Activated CD8-positive, alpha-beta memory T cell treated with anti-CD3 and anti-CD28 coated beads, Interleukin-2, amount 50 U/mL, for 24 hours (primary cell): ENCODE measurements around the gene SLC25A21.

Source experiments
- DNase-seq: peaks from one replicate; pipeline ENCODE4 v3.0.0-alpha.2; 2020; ENCODE audit errors: extremely low read depth

The SLC25A21 gene

DNA sequence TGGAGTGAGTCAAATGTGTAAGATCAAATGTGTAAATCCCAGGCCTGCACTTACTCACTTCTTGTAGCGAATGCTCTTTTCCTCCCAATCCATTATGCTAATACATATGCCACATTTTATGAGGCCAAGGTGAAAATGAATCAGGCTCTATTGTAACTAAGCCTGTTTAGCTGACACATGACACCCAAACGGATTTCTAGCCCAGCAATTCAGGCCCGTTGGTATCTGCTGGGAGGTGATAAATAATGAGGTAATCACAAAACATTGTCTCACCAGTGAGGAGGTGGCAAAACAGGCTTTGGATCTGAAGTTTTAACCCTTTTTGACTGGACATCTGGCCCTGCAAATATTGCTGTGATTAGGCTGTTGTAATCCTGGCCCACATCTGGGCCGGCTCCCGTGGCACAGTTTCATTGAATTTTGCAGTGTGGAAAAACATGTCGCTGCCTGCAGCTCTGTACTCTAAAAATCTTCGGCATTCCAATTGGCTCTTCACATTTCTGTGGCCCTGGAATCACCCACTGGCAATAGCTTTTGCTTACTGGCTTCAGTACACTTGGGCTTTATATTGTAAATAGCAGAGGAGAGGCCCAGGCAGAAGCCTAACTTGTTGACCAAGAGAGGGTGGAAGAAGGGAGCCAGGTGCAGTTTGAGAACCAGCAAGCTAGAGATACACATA is 404.7 kb downstream of the SLC25A21 start:
- DNase-seq: no peak

DNA sequence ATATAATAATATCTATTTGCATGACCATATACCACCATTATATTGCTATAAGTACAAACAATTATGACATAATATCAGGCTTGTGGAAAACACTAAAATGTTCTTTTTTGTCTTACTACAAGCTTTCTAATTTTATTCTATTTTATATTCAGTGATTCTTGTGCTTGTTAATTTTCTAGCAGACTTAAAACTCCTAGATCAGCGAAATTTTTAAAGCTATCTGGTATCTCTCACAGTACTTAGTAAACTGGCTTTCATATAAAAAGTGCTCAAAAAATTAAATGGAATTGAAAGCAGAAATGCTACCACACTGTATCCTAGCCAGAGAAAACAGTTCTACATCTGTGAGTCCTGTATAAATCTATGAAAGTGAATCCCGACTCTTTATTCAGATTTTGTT is 405.4 kb downstream of the SLC25A21 start:
- DNase-seq: no peak

DNA sequence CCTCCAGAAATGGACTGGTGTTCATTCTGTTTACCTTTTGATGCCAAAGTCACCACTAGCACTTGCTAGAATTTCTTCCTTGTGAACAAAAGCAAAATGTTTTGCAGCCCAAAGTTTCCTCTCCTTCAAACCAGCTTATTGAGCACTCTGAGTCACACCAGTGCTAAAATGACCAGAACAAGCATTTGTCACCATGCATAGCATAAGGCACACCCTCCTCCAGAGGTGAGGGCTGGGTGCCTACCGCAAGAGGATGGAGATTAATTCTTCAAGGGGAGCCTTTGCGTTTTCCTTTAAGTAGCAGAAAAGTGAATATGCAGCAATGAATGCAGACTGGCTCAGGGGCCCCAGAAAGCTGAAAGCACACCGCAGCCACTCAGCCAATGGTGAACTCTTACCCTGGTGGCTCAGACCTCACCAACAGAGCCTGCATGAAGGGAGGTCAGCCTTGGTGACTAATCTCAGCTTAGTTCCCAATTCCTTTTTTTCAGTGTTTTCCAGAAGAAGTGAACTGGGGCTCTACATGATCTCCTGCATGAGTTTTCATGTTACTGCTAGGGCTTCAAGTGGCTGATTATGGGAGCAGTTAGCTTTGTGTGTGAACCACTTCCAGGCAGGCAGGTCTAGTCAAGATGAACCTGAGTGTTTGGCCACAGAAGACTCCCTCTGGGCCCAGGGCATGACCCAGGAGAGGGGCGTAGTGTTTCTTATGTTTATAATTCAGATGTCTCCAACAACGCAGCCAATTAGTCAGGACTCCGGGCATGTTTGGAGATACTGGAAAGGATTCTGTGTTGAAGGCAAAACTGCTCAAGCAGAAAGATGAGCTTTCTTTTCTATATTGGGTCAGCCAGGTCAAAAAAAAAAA is 414.4 kb downstream of the SLC25A21 start:
- no peak for DNase-seq

DNA sequence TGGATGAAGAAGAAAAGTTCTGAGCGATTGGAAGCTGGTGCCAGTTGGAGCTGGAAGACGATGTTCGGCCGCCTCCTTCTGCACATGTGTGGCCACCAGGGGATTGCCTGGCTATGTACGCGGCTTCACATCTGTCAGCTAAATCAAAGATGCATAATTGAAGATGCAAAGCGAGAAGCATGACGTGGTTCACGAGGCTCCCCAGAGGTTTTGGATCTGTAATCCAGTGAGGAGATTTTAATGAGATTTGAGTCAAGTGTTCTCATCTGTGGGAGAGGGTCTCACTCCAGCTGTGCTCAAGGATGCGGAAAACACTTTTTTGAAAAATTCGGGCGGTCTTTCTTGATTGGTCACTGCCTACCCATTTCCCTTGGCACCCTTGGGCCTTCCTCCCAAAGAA is 416.2 kb downstream of the SLC25A21 start:
- DNase-seq: no peak

DNA sequence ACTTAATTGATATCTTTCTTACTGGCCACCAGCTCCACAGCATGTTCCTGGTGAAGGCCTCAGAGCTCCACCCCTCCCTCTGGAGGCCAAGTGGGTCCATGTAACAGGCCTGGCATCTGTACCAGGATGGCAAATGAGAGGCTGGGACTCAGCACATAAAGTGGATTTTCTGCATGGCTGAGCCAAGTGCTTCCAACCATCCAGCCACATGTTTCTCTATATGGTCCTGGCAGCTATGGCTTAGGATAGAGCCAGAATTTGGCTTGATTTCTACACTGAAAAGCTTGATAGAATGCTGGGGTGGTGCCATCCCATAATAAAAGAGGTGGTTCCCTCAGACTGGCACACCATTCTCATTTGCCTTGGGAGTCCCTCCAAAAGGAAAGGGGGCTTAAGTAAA is 416.6 kb downstream of the SLC25A21 start:
- DNase-seq: no peak

GRCh38 chr14:36751920-36752319 is 420.5 kb downstream of the SLC25A21 start:
- DNase-seq: no peak

GRCh38 chr14:36751106-36751505 is 421.3 kb downstream of the SLC25A21 start:
- DNase-seq: no peak

GRCh38 chr14:36750244-36750643 is 422.2 kb downstream of the SLC25A21 start:
- DNase-seq: no peak

DNA sequence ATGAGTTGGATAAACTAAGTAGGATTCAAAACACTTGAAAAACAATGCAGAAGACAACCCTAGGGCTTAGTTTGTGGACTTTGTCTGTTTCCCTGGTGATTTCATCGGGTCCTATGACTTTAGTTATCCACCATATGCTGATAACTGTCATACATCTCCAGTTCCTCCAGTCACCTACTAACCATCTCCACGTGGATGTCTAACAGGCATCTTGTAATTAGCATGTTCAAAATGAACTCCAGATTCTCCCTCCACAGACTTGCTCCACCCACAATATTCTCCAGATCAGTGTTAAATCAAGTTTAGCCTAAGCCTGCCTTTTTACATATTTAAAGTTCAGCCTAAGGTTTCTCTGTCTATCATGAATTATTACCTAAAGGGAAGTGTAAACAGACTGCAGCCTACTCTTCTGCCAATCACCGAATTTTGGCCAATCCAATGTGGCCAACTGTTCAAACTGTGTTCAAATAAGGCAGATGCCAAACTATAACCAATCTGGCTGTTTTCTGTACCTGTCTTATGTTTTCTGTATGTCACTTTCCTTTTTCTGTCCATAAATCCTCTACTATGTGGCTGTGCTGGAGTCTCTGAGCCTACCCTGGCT is 423.7 kb downstream of the SLC25A21 start:
- DNase-seq: no peak

- DNase-seq: no peak
Observed at GRCh38 chr14:36747411-36748184, 424.8 kb downstream of the SLC25A21 start.

GRCh38 chr14:36746872-36747271 is 425.5 kb downstream of the SLC25A21 start:
- DNase-seq: no peak

DNA sequence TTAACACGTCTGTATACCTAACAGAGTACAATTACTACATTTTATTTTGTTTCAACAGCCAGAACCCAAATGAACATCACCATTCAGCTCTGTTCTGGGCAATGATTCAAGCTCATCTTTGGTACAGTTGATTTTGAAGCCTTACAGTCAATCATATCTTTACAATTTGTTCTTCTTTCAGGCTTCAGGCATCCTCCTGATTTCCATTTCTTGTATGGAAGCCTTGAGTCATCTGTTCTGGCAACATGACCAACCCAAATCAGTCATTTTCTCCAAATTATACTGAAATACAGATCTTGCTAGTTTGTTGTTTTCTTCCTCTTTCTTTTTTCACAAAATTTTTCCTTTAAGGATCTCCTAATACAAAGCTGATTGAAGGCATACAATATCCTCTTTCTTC is 430.5 kb downstream of the SLC25A21 start:
- DNase-seq: no peak

- DNase-seq: no peak
Observed at GRCh38 chr14:36738269-36738668, 434.1 kb downstream of the SLC25A21 start.

GRCh38 chr14:36726128-36726527 is 446.3 kb downstream of the SLC25A21 start:
- no peak for DNase-seq

GRCh38 chr14:36724162-36724561 is 448.2 kb downstream of the SLC25A21 start:
- DNase-seq: no peak

DNA sequence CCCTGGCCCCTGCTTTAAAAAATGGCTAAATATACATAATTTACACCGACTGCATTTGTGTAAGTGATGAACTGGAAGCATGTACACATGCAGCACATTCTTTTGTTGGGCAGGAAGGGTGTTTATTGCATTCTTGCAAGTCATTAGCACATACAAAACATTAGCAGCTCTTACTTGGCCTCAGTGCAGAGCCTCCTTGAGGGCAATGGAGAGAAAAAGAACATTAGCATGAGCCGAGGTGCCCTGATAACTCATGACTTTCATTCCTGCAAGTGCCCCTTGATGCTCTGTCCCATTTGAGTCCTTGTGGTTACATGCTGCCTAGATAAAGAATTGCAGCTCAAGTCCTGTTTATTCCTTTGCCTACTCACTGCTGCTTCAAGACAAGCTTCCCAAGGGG is 448.9 kb downstream of the SLC25A21 start:
- no peak for DNase-seq

- no peak for DNase-seq
Observed at GRCh38 chr14:36721877-36722276, 450.5 kb downstream of the SLC25A21 start.

GRCh38 chr14:36720657-36721056 is 451.7 kb downstream of the SLC25A21 start:
- no peak for DNase-seq

- DNase-seq: no peak
Observed at GRCh38 chr14:36719823-36720222, 452.6 kb downstream of the SLC25A21 start.

DNA sequence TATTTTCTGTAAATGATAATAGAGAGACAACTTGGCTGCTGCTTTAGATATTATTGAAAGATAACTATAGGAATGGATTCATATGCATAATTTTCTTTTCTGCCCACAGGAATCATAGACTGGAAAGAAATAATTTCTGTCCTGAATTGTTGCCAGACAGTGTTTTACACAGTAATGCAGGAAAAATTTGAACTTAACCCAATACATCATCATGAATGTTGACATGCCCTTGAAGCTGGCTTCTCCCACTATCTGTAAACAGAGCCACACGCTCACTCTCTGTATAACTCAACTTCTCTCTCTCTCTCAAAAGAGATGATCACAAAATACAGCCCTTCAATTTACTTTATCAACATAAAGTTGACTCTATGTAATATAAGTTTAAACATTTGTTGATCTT is 454.2 kb downstream of the SLC25A21 start:
- DNase-seq: no peak

GRCh38 chr14:36717363-36717762 is 455.0 kb downstream of the SLC25A21 start:
- no peak for DNase-seq

DNA sequence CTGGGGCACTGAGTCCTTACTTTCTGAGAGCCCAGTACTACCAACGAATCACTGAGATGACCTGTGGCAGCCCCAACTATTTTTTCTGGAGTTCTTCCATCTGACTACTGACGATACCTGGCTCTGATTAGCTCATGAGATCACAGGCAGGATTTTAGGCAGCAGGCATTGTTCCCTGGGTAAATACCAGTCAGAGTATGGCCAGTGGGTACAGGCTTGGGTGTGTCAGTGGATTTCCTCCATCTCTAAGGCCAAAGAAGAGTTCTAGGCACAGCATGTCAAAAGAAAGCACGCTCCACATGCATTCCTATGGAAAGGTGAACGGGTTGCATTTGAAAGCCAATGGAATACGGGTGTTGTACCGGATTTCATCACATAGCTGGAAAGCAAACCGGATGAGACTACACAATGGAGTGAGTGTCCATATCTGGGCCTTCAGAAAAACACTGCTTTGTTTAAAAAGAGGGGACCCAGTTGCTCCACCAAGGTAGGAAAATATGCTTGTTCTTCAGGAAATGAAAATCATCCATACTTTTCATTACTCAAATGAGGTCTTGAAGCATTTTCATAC is 455.7 kb downstream of the SLC25A21 start:
- no peak for DNase-seq
